T-cell (primary cell): Measurements from ENCODE around the gene BEAN1. TPM values are rescaled to one million over a fixed set of nuclear protein-coding genes. Genes with fewer than 3 reads are reported as not detected.

Experiments
- ATAC-seq, 4 experiments: fragments of 200-7000 bp in 3 of 4; fragments of 150-1000 bp in 1 of 4; cut with Tn5 transposase; replicated peaks in 1 of 4; 1 replicate in 3 of 4; 2 replicates in 1 of 4; pipeline ENCODE4 v1.10.0; 2021; ENCODE audit warnings: moderate library complexity in 3 of 4, mild to moderate bottlenecking in 2 of 4, moderate number of reproducible peaks in 1 of 4
- CTCF ChIA-PET, 2 donors: fragments of 300-600 bp; sonication (Branson Sonifier 250); formaldehyde crosslinking; loops; one replicate each; lab custom pipeline; 2022; ENCODE audit warnings: antibody characterized with exemption in 2 of 2; lab: Charles Lee
- POLR2A ChIA-PET, 2 donors: fragments of 300-600 bp; sonication (Branson Sonifier 250); formaldehyde crosslinking; loops; one replicate each; lab custom pipeline; 2022; ENCODE audit warnings: antibody characterized with exemption in 2 of 2; lab: Charles Lee
- DNase-seq, 35 experiments: peaks; one replicate each; pipeline versions ENCODE4 v3.0.0 to v3.0.0-alpha.2; 2013 to 2023
- H3K27ac ChIP-seq: one replicate; pipeline ENCODE4 v1.5.1; 2013; ENCODE audit warnings: low read length
- H3K27me3 ChIP-seq, 2 experiments: replicated peaks in 1 of 2; 1 replicate in 1 of 2; 2 replicates in 1 of 2; pipeline versions ENCODE4 v1.6.1 to v1.7.0; 2013; ENCODE audit warnings: low read length in 1 of 2, mixed read lengths in 1 of 2; ENCODE audit not compliant: control insufficient read depth in 2 of 2, insufficient read depth in 2 of 2; ENCODE audit errors: extremely low read depth in 1 of 2
- H3K36me3 ChIP-seq, 2 donors: 1 replicate in 1 of 2; 2 replicates in 1 of 2; pipeline versions ENCODE4 v1.6.1 to v1.7.0; 2013; ENCODE audit warnings: low read length in 1 of 2; ENCODE audit not compliant: control insufficient read depth in 2 of 2, insufficient read depth in 1 of 2; ENCODE audit errors: extremely low read depth in 1 of 2
- H3K4me1 ChIP-seq, 2 experiments: 1 replicate in 1 of 2; 2 replicates in 1 of 2; pipeline versions ENCODE4 v1.6.1 to v1.7.0; 2013; ENCODE audit warnings: low read length in 2 of 2, mixed read lengths in 1 of 2; ENCODE audit not compliant: insufficient read depth in 2 of 2, control insufficient read depth in 1 of 2; ENCODE audit errors: extremely low read depth in 1 of 2
- H3K4me3 ChIP-seq, 2 donors: 1 replicate in 1 of 2; 2 replicates in 1 of 2; pipeline versions ENCODE4 v1.5.1 to v1.7.0; 2013; ENCODE audit warnings: mild to moderate bottlenecking in 2 of 2, low read length in 1 of 2, moderate library complexity in 1 of 2; ENCODE audit not compliant: control insufficient read depth in 1 of 2; ENCODE audit errors: extremely low read depth in 1 of 2
- H3K9me3 ChIP-seq: 2 replicates; pipeline ENCODE4 v1.7.0; 2013
- H3K27ac Mint-ChIP-seq, 2 donors: one replicate each; pipeline ENCODE4 v1.8.0; 2020 to 2021; ENCODE audit warnings: mild to moderate bottlenecking in 2 of 2, mixed read lengths in 2 of 2
- H3K27me3 Mint-ChIP-seq, 2 donors: one replicate each; pipeline ENCODE4 v1.8.0; 2021 to 2022; ENCODE audit warnings: mixed read lengths in 2 of 2
- H3K36me3 Mint-ChIP-seq: one replicate; pipeline ENCODE4 v1.8.0; 2021; ENCODE audit warnings: mixed read lengths
- H3K4me1 Mint-ChIP-seq, 3 donors: one replicate each; pipeline ENCODE4 v1.8.0; 2020 to 2022; ENCODE audit warnings: mixed read lengths in 3 of 3, mild to moderate bottlenecking in 1 of 3
- H3K4me3 Mint-ChIP-seq, 3 donors: one replicate each; pipeline ENCODE4 v1.8.0; 2020 to 2022; ENCODE audit warnings: mild to moderate bottlenecking in 3 of 3, mixed read lengths in 3 of 3, moderate library complexity in 3 of 3
- H3K9me3 Mint-ChIP-seq, 3 donors: one replicate each; pipeline ENCODE4 v1.8.0; 2020 to 2022; ENCODE audit warnings: mixed read lengths in 3 of 3
- WGBS: methylation state at CpG from one replicate; pipeline ENCODE4 v1.1.5; 2013; ENCODE audit warnings: missing lambda C conversion rate; ENCODE audit not compliant: insufficient coverage; 5-methylcytosine and 5-hydroxymethylcytosine counted together
- total RNA-seq, 35 experiments: library from RNA in 6 of 35; stranded (reverse) in 6 of 35; fragments of 120-200 nt in 1 of 35; gene quantifications; one replicate each; pipeline versions ENCODE4 v1.2.1 to v1.2.4 and lab custom pipeline; 2013 to 2026

BEAN1 gene
- total RNA-seq, 5 donors from 2014 or later (not counting 1 experiment from before 2014, with no cell fraction given), result not detected

DNA sequence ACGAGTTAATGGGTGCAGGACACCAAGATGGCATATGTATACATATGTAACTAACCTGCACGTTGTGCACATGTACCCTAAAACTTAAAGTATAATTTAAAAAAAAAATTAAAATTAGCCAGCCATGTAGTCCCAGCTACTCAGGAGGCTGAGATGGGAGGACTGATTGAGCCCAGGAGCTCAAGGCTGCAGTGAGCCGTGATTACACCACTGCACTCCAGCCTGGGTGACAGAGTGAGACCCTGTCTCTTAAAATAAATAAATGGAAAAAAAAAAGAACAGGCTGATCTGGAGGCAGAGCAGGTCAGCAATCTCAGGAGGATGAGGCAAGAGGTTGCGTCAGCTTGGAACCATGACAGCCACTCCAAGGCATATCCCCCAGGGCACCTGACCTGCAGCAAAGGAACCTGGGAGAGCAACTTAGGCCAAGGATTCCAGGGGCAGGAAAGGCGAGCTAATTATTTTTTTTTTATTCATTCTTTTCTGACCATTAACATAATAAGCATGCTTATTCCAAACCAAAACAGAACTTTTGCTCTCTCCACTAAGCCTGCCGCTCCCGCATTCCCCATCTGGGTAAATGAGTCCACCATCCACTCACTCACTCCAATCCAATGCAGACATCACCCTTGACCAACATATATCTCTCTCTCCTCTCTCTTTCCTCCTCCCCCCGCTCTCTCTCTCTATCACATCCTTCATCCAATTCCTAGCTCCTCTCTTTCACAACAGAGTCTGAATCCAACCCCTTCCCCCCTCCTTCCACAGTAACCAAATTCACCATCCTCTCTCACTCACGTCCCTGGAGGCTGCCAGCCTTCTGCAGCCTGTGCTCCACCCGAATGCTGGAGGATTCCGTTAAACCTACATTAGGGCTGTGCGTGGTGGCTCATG lies 75.2 kb downstream of the BEAN1 start:
- CTCF ChIA-PET, result interaction anchor here in 1 of 2 donors (0.7 kb wide), 1 partner anchor 65 kb away, joined by 3 read pairs; no protein-coding TSS in a partner anchor
- Mint-ChIP-seq H3K9me3 (no peaks in the 10 kb centered on the region), H3K4me3 (no peak overlapping the region), H3K27ac (no peak overlapping the region), H3K4me1 (no peaks in the 10 kb centered on the region), H3K27me3 (no peaks in the 10 kb centered on the region), H3K36me3 (no peaks in the 10 kb centered on the region)
- Histone ChIP-seq H3K27ac (no peak overlapping the region), H3K9me3 (no peaks in the 10 kb centered on the region), H3K4me3 (no peak overlapping the region), H3K4me1 (no peaks in the 10 kb centered on the region), H3K27me3 (no peaks in the 10 kb centered on the region), H3K36me3 (no peaks in the 10 kb centered on the region)
- ATAC-seq (no peak), DNase-seq (no peak)
- POLR2A ChIA-PET, result no interaction called here
- WGBS, result 100% methylated on average over 5 of the region's 12 CpGs

DNA sequence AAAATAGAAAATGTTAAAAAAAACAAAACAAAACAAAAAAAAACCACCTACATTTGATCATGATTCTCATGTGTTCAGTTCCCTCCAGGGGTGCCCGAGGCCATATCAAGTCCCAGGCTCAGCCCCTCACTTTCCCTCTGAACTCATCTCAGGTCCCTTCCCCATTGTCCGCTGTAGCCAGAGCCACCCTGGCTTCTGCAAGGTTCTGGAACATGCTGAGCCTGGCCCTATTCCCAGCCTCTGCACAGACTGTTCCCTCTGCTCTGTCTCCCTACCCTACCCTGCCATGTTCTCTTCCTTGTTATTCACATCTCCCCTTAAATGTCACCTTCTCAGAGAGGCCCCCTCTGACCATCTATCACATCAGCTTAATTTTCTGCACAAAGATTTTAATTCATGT lies 75.9 kb downstream of the BEAN1 start:
- ChIA-PET CTCF (no interaction called here), POLR2A (no interaction called here)
- no peaks in the 10 kb centered on the region for H3K36me3 Mint-ChIP-seq
- no peaks in the 10 kb centered on the region for H3K9me3 ChIP-seq
- no peaks in the 10 kb centered on the region for H3K36me3 ChIP-seq
- 92% methylated on average over 1 of the region's 2 CpGs for WGBS
- no peak overlapping the region for H3K4me3 Mint-ChIP-seq
- ATAC-seq, result no peak
- DNase-seq, result peak in 2 of 35 experiments; percentile 3 to 8
- no peak overlapping the region for H3K4me3 ChIP-seq
- H3K27ac Mint-ChIP-seq, result no peak overlapping the region
- no peaks in the 10 kb centered on the region for H3K4me1 Mint-ChIP-seq
- no peak overlapping the region for H3K27ac ChIP-seq
- H3K27me3 Mint-ChIP-seq, result no peaks in the 10 kb centered on the region
- no peaks in the 10 kb centered on the region for H3K9me3 Mint-ChIP-seq
- H3K27me3 ChIP-seq, result no peaks in the 10 kb centered on the region
- H3K4me1 ChIP-seq, result no peaks in the 10 kb centered on the region

DNA sequence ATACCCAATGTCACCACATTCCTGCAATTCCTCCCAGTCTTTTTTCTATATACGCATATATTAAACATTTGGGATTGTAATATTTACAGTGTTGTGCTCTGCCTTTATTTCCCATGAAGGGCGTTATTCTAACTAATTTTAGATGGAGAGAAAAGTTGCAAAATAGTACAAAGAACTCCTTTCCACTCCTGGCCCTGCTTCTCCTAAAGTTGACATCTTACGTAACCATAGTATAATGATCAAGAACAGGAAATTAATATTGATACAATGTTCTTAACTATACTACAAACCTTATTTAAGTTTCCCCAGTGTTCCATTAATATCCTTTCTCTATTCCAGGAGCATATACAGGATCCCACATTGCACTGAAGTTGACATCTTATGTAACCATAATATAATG lies 76.5 kb downstream of the BEAN1 start:
- no peak overlapping the region for H3K4me3 ChIP-seq
- DNase-seq (no peak), ATAC-seq (no peak)
- Mint-ChIP-seq H3K36me3 (no peaks in the 10 kb centered on the region), H3K4me3 (no peak overlapping the region), H3K9me3 (no peaks in the 10 kb centered on the region), H3K27ac (no peak overlapping the region), H3K27me3 (no peaks in the 10 kb centered on the region), H3K4me1 (peaks cover 0 to 2% (median 0%) of the 10 kb centered on the region in 3 donors)
- no peaks in the 10 kb centered on the region for H3K4me1 ChIP-seq
- H3K27me3 ChIP-seq, result no peaks in the 10 kb centered on the region
- no peak overlapping the region for H3K27ac ChIP-seq
- H3K9me3 ChIP-seq, result no peaks in the 10 kb centered on the region
- no CpG with 5 or more reads among the region's 3 CpGs for whole genome bisulfite sequencing
- POLR2A ChIA-PET, result no interaction called here
- H3K36me3 ChIP-seq, result no peaks in the 10 kb centered on the region
- CTCF ChIA-PET, result no interaction called here

DNA sequence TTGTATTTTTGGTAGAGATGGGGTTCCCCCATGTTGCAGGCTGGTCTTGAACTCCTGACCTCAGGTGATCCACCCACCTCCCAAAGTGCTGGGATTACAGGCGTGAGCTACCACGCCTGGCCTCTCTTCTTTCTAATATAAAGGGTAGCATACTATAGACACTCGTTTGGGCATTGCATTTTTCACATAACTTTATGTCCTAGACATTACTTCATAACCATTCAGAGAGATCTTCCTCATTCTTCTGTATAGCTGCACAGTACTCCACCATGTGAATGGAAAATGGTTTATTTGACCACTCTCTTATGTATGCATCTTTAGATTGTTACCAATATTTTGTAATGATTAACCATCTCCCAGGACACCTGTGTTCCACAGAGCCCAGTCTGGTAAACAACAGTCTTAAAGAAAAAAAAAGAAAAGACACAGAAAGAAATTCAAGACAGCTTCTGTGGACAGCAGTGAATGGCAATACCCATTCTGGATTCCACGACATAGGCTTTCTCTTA lies 80.7 kb downstream of the BEAN1 start:
- Mint-ChIP-seq H3K9me3 (no peaks in the 10 kb centered on the region), H3K36me3 (peaks cover 2% of the 10 kb centered on the region), H3K27me3 (no peaks in the 10 kb centered on the region), H3K4me3 (no peak overlapping the region), H3K4me1 (peaks cover 3 to 12% (median 5%) of the 10 kb centered on the region in 3 donors), H3K27ac (no peak overlapping the region)
- CTCF ChIA-PET, result no interaction called here
- ATAC-seq (no peak), DNase-seq (no peak)
- Histone ChIP-seq H3K27ac (no peak overlapping the region), H3K4me1 (no peaks in the 10 kb centered on the region), H3K4me3 (no peak overlapping the region), H3K9me3 (no peaks in the 10 kb centered on the region), H3K36me3 (no peaks in the 10 kb centered on the region), H3K27me3 (no peaks in the 10 kb centered on the region)
- POLR2A ChIA-PET, result no interaction called here
- no CpG with 5 or more reads among the region's 4 CpGs for WGBS

DNA sequence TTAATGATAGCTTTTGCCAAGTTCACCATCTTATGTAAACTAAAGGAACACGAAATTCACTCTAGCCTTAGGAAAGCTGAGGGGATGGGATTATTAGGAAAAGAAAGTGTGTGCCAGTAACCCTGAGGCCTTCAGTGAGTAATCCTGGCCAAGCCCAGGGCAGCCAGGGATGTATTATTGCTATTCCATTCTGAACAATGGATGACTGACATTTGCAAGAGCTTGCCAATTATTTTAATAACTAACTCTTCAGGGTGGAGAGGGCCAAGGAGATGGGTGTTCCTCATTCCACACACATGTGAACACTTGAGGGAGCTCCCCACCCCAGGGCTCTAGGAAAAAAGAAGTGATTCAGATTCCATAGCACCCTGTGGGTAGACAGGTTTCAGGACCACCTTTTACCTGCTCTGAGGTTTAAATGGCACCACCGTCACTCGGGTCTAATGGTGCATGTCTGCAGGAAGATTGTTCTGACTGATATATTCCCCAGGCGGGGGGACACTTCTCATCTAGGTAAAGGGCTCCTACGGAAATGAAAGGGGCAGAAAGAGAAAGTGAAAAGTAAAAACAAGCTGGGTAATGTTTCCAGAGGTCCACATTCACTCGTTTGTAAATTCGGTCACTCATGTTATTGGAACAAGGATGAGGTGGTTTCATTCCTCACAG lies 81.3 kb downstream of the BEAN1 start:
- H3K9me3 Mint-ChIP-seq, result no peaks in the 10 kb centered on the region
- Histone ChIP-seq H3K4me1 (peaks cover 0 to under 1% of the 10 kb centered on the region in 2 experiments), H3K27me3 (no peaks in the 10 kb centered on the region), H3K36me3 (no peaks in the 10 kb centered on the region), H3K4me3 (no peak overlapping the region), H3K27ac (no peak overlapping the region), H3K9me3 (no peaks in the 10 kb centered on the region)
- no peak overlapping the region for H3K4me3 Mint-ChIP-seq
- H3K4me1 Mint-ChIP-seq, result peaks cover 5 to 16% (median 6%) of the 10 kb centered on the region in 3 donors
- 57% methylated on average over 3 of the region's 7 CpGs for WGBS
- peaks cover 2% of the 10 kb centered on the region for H3K36me3 Mint-ChIP-seq
- CTCF ChIA-PET, result no interaction called here
- H3K27ac Mint-ChIP-seq, result no peak overlapping the region
- H3K27me3 Mint-ChIP-seq, result no peaks in the 10 kb centered on the region
- POLR2A ChIA-PET, result no interaction called here
- peak in 1 of 35 experiments; percentile 3 for DNase-seq
- no peak for ATAC-seq

DNA sequence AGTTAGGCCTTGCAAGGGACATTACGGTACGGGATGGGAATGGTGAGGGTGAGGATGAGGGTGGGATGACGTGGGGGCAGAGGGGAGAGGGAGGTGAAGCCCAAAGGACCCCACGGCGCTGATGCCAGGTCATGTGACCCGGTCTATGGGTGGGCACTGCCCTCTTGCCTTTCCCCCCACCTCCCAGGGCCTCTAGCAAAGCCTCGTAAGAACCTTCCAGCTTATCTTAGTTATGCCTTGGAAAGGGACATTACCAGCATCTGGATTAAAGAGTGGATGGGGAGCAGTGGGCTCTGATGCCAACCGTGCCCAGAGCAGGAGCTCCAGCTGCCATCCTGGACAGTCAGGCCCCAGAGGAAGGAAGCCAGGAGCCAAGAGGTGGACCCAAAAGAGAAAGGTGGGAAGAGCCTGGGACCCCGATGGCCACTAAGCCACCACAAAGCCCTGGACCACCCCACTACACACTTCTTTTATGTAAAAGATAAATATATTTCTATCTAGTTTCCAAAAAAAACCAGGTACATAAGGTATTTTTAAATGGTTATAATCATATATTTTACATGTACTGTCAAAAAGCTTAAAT lies 81.9 kb downstream of the BEAN1 start:
- Mint-ChIP-seq H3K27ac (no peak overlapping the region), H3K4me3 (no peak overlapping the region), H3K9me3 (no peaks in the 10 kb centered on the region), H3K4me1 (peaks cover 5 to 19% (median 6%) of the 10 kb centered on the region in 3 donors), H3K36me3 (peaks cover 2% of the 10 kb centered on the region), H3K27me3 (no peaks in the 10 kb centered on the region)
- H3K36me3 ChIP-seq, result no peaks in the 10 kb centered on the region
- POLR2A ChIA-PET, result no interaction called here
- peaks cover 0 to 7% of the 10 kb centered on the region in 2 experiments for H3K4me1 ChIP-seq
- WGBS, result 93% methylated on average over 3 of the region's 9 CpGs
- H3K27me3 ChIP-seq, result no peaks in the 10 kb centered on the region
- H3K27ac ChIP-seq, result no peak overlapping the region
- CTCF ChIA-PET, result no interaction called here
- H3K9me3 ChIP-seq, result no peaks in the 10 kb centered on the region
- DNase-seq (peak in 1 of 35 experiments; percentile 7), ATAC-seq (no peak)
- H3K4me3 ChIP-seq, result no peak overlapping the region
